Measurements from ENCODE around the gene CTAGE6.
"Not testable (repeated sequence)": the region's sequence is repeated elsewhere in the genome, so short reads cannot be mapped to it uniquely, and the experiment has no call there.

The CTAGE6 gene

GRCh38 chr7:143714581-143715454, 42.7 kb downstream of the CTAGE6 start:
- DNase-seq: not testable (repeated sequence)

- not testable (repeated sequence) for DNase-seq
These were observed 45.1 kb downstream of the CTAGE6 start for GRCh38 chr7:143712381-143712780.

- DNase-seq: not testable (repeated sequence)
These were observed 45.7 kb downstream of the CTAGE6 start for GRCh38 chr7:143711727-143712324.

- not testable (repeated sequence) for DNase-seq
These were observed 47.6 kb downstream of the CTAGE6 start for GRCh38 chr7:143709895-143710294.

Data from CD4-positive, alpha-beta T cell treated with Interleukin-21 for 1 hour (primary cell).